Measurements from ENCODE around the gene ESR2. TPM values are rescaled to one million over a fixed set of nuclear protein-coding genes. Genes with fewer than 3 reads are reported as not detected.
"Not testable (repeated sequence)": the region's sequence is repeated elsewhere in the genome, so short reads cannot be mapped to it uniquely, and the experiment has no call there.

The ESR2 gene
- total RNA-seq, 4 donors from 2014 or later: 0.14 to 1.4 TPM; not detected in 2

GRCh38 chr14:64184103-64184729 is 110.0 kb downstream of the ESR2 start:
- no peak for TF ChIP-seq POLR2AphosphoS5 (IDR thresholded peaks at IDR 0.05)
- TF ChIP-seq EP300 (IDR thresholded peaks at IDR 0.05; ENCODE audit: low read depth): no peak
- TF ChIP-seq POLR2A (IDR thresholded peaks at IDR 0.05): no peak
- no peak for TF ChIP-seq CTCF (IDR thresholded peaks at IDR 0.05)
- in situ Hi-C loops (cut with MboI; ENCODE audit: low pct_ligation_motif_present in 1 of 4, low pct_unique_long_range_greater_than_20kb in 1 of 4, low sequenced_read_pairs in 3 of 4): no loop called here
- WGBS, 2 donors (ENCODE audit: low coverage in 1 of 2): 91 to 96% methylated on average over 3 to 7 of the region's 7 CpGs
- Histone ChIP-seq H3K4me3 (no peak overlapping the region), H3K9me3 (no peaks in the 10 kb centered on the region), H3K27ac (no peak overlapping the region), H3K4me1 (no peaks in the 10 kb centered on the region), H3K36me3 (peaks cover 0 to 33% (median 10%) of the 10 kb centered on the region in 4 donors), H3K27me3 (no peaks in the 10 kb centered on the region)
- intact Hi-C loops (cut with DNase I; ENCODE audit: low total_unique reads): no loop called here
- DNase-seq: no peak

GRCh38 chr14:64182908-64183307 is 111.3 kb downstream of the ESR2 start:
- DNase-seq; H3K4me1 ChIP-seq; in situ Hi-C loops (cut with MboI; ENCODE audit: low pct_ligation_motif_present in 1 of 4, low pct_unique_long_range_greater_than_20kb in 1 of 4, low sequenced_read_pairs in 3 of 4); H3K27ac ChIP-seq; intact Hi-C loops (cut with DNase I; ENCODE audit: low total_unique reads); H3K9me3 ChIP-seq; H3K27me3 ChIP-seq; H3K4me3 ChIP-seq: not testable (repeated sequence)
- 97 to 100% methylated on average over 3 to 18 of the region's 40 CpGs for WGBS, 2 donors (ENCODE audit: low coverage in 1 of 2)
- peaks cover 0 to 45% (median 9%) of the 10 kb centered on the region in 4 donors for H3K36me3 ChIP-seq

- H3K36me3 ChIP-seq: peaks cover 0 to 63% (median 13%) of the 10 kb centered on the region in 4 donors
- no peaks in the 10 kb centered on the region for H3K27me3 ChIP-seq
- H3K9me3 ChIP-seq: no peaks in the 10 kb centered on the region
- H3K4me1 ChIP-seq: no peaks in the 10 kb centered on the region
- DNase-seq: no peak
- 88 to 93% methylated on average over 3 of the region's 3 CpGs for WGBS, 2 donors (ENCODE audit: low coverage in 1 of 2)
- intact Hi-C loops (cut with DNase I; ENCODE audit: low total_unique reads) (no loop called here), in situ Hi-C loops (cut with MboI; ENCODE audit: low pct_ligation_motif_present in 1 of 4, low pct_unique_long_range_greater_than_20kb in 1 of 4, low sequenced_read_pairs in 3 of 4) (no loop called here)
- TF ChIP-seq POLR2AphosphoS5 (IDR thresholded peaks at IDR 0.05) (no peak), POLR2A (IDR thresholded peaks at IDR 0.05) (no peak), EP300 (IDR thresholded peaks at IDR 0.05; ENCODE audit: low read depth) (no peak), CTCF (IDR thresholded peaks at IDR 0.05) (no peak)
- H3K27ac ChIP-seq: no peak overlapping the region
- no peak overlapping the region for H3K4me3 ChIP-seq
Observed at GRCh38 chr14:64178814-64179213, 115.4 kb downstream of the ESR2 start.

- Histone ChIP-seq H3K27me3 (no peaks in the 10 kb centered on the region), H3K9me3 (no peaks in the 10 kb centered on the region), H3K36me3 (peaks cover 0 to 75% (median 15%) of the 10 kb centered on the region in 4 donors), H3K27ac (no peak overlapping the region), H3K4me1 (no peaks in the 10 kb centered on the region), H3K4me3 (no peak overlapping the region)
- in situ Hi-C loops (cut with MboI; ENCODE audit: low pct_ligation_motif_present in 1 of 4, low pct_unique_long_range_greater_than_20kb in 1 of 4, low sequenced_read_pairs in 3 of 4) (no loop called here), intact Hi-C loops (cut with DNase I; ENCODE audit: low total_unique reads) (no loop called here)
- WGBS, 2 donors (ENCODE audit: low coverage in 1 of 2): 95 to 99% methylated on average over 2 of the region's 2 CpGs
- no peak for DNase-seq
- no peak for TF ChIP-seq EP300 (IDR thresholded peaks at IDR 0.05; ENCODE audit: low read depth)
- TF ChIP-seq POLR2AphosphoS5 (IDR thresholded peaks at IDR 0.05): no peak
- TF ChIP-seq CTCF (IDR thresholded peaks at IDR 0.05): no peak
- no peak for TF ChIP-seq POLR2A (IDR thresholded peaks at IDR 0.05)
Observed at GRCh38 chr14:64176330-64176729, 117.8 kb downstream of the ESR2 start.

All from transverse colon (tissue), 4 donors.